Brain microvascular endothelial cell (primary cell): Measurements from ENCODE around the gene RASSF7.

ENCODE experiments used
- DNase-seq: peaks from one replicate; pipeline ENCODE4 v3.0.0-alpha.2; 2020
- H3K27ac ChIP-seq: fragments of 250-450 bp; sonication (Bioruptor Pico); 2 replicates; pipeline ENCODE4 v1.5.1; 2020; ENCODE audit warnings: mild to moderate bottlenecking, moderate library complexity
- H3K27me3 ChIP-seq: fragments of 250-450 bp; sonication (Bioruptor Pico); replicated peaks from 2 replicates; pipeline ENCODE4 v1.5.1; 2020; ENCODE audit warnings: mild to moderate bottlenecking
- H3K36me3 ChIP-seq: fragments of 250-450 bp; sonication (Bioruptor Pico); replicated peaks from 2 replicates; pipeline ENCODE4 v1.5.1; 2020; ENCODE audit warnings: mild to moderate bottlenecking
- H3K4me3 ChIP-seq: 2 replicates; pipeline ENCODE4 v1.5.1; 2011; ENCODE audit warnings: low read depth, mild to moderate bottlenecking, control low read depth, low read length, moderate library complexity
- in situ Hi-C: cut with HindIII; loops from 2 replicates; pipeline ENCODE4 v1.10.0; 2017; ENCODE audit warnings: low sequenced_read_pairs, low pct_ligation_motif_present
- TF ChIP-seq, protein P1 (sequence below): IDR thresholded peaks from 2 replicates; pipeline ENCODE4 v1.5.1; 2011; ENCODE audit warnings: low read depth, mild to moderate bottlenecking, moderate library complexity, low read length, control low read depth, inconsistent platforms; ENCODE audit errors: missing control alignments

Gene RASSF7

DNA sequence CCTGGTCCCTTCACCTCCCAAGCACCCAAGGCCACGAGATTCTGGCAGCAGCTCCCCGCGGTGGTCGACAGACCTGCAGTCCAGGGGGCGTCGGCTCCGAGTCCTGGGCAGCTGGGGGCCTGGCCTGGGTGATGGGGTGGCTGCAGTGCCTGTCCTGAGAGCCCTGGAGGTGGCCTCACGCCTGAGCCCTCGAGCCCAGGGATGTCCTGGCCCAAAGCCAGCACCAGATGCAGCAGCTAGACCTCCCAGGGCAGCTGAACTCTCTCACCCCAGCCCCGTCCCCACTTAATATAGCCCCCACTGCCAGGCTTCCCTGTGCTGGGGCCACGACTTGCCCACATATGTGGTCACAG, 6.8 kb upstream of the RASSF7 start:
- Histone ChIP-seq H3K27me3 (peaks cover 40% of the 10 kb centered on the region), H3K36me3 (no peaks in the 10 kb centered on the region), H3K27ac (no peak overlapping the region), H3K4me3 (no peak overlapping the region)
- in situ Hi-C loops, result no loop called here
- TF ChIP-seq, protein P1, sequence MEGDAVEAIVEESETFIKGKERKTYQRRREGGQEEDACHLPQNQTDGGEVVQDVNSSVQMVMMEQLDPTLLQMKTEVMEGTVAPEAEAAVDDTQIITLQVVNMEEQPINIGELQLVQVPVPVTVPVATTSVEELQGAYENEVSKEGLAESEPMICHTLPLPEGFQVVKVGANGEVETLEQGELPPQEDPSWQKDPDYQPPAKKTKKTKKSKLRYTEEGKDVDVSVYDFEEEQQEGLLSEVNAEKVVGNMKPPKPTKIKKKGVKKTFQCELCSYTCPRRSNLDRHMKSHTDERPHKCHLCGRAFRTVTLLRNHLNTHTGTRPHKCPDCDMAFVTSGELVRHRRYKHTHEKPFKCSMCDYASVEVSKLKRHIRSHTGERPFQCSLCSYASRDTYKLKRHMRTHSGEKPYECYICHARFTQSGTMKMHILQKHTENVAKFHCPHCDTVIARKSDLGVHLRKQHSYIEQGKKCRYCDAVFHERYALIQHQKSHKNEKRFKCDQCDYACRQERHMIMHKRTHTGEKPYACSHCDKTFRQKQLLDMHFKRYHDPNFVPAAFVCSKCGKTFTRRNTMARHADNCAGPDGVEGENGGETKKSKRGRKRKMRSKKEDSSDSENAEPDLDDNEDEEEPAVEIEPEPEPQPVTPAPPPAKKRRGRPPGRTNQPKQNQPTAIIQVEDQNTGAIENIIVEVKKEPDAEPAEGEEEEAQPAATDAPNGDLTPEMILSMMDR, result no peak
- no peak for DNase-seq

DNA sequence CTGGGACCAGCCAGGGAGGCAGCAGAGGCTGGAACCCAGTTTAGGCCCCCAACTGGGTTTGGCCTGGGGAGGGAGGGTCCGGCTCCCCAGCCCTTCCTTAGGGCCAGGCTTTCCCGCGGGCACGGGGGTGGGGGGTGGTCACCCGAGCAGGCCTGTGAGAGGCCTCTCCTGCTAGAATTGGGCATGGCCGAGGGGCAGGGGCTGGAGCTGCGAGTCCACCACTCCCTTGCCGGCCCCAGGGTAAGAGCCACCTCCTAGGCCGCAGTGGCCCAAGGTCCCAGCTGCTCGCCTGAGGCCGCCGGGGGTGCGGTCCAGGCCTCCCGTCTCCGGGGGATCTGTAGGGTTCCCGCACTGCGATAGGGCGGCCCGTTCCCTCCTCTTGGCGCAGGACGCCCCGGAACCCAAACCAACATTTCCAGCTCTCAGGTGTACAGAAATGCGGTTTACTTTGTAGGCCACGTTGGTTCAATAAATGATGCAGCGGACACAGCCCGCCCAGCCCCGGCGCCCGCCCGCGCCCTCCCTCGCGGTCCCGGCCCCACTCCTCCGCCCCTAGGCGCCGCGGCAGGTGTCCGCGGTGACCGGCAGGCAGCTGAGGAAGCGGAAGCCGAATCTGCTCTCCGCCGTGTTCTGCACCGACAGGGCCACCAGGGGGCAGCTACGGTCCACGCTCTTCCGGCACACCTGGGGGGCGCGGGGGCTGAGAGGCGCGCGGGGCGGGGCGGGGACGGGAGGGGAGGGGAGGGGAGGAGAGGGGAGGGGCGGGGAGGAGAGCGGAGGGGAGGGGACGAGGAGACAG, 6.1 kb upstream of the RASSF7 start:
- no peak overlapping the region for H3K27ac ChIP-seq
- peaks cover 40% of the 10 kb centered on the region for H3K27me3 ChIP-seq
- DNase-seq, result no peak
- no peak overlapping the region for H3K4me3 ChIP-seq
- TF ChIP-seq, protein P1, result peak; percentile 67
- in situ Hi-C loops, result no loop called here
- H3K36me3 ChIP-seq, result no peaks in the 10 kb centered on the region

DNA sequence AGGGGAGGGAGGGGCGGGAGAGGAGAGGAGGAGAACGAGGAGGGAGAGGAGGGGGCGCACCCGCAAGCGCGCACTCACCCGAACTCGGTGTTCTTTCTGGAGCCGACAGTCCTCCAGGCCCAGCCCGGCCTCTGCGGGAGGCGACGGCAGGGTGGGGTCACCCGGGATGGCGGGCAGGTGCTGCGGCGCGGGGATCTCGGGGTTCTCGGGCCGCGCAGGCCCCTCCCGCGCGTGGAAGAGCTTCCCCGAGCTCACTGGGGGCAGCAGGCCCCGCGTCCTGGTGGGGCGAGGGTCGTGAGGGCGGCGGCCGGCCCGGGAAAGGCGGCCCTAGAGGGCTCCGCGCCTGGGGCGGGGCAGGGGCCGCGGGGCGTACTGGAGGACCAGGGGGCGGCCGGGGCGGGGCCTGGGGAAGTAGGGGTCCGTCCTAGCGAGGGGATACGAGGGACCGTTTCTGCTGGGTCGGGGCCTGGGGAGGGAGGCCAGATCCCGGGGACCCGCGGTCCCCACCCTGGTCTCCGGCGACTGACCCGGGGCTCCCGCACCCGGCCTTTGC, 5.5 kb upstream of the RASSF7 start:
- no peak overlapping the region for H3K4me3 ChIP-seq
- TF ChIP-seq, protein P1, result no peak
- H3K27me3 ChIP-seq, result peaks cover 40% of the 10 kb centered on the region
- in situ Hi-C loops, result no loop called here
- no peak overlapping the region for H3K27ac ChIP-seq
- no peak for DNase-seq
- H3K36me3 ChIP-seq, result no peaks in the 10 kb centered on the region

DNA sequence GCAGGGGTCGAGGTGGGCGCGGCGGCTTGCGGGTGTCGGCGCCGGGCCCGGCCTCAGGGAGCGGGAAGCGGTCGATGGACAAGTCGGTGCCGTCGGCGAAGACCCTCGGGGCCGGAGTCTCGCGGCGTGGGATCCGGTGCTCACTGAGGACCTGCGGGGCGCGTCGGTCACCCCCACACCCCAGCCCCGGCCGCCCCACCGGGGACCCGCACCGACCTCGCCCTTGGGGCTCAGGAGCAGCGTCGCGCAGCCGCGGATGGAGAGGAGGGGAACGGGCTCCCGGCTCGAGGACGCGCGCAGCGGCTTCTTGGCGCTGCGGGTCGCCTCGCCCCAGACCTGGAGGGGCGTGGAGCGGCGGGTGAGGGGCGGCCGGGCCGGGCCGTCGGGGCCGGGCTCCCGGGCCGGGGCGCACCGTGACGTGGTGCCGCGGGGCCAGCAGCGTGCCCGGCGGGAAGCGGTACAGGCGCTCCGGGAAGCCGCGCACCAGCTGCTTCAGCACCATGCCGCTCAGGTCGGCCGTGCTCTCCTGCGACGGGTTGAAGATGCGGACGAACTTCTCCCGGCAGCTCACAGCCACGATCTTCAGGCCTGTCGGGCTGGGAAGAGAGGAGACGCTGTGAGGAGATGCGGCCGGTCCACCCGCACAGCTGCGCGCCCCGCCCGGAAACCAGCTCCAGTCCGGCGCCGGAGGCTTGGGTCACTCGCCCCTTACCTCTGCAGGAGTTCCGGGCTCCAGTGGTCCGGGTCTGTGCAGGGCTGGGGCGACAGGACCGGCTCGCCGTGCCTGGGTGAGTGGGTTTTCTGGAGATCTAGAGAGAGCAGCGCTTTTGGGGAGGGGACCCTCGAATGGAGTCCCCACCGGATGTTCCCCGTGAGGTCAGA, 4.7 kb upstream of the RASSF7 start:
- peaks cover 40% of the 10 kb centered on the region for H3K27me3 ChIP-seq
- no peak overlapping the region for H3K4me3 ChIP-seq

DNA sequence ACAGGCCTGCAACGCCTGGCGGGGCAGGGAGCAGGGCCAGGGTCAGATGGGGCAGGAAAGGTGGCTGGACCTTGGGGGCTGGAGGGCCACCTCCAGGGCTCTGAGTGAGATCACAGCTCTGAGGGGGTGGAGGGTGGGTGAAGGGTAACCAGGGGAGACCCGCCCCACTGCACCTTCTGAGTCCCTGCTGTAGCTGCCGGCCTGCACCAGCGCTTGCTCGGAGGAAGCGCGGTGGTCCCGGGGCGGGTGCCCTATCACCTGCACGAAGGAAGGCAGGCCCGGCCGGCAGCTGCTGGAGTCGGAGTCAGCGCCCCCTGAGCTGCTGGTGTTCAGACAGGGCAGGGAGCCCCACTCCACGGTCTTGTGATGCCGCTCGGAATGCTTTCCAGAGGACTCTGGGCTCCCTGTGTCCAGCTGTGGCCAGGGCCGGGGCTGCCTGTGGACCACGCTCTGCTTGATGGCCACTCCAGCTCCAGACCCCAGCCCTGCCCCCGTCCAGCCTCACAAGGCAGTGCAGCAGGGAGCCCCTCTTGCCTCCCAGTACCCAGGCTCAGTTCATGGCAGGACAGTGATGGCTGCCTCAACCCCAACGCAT, 4.0 kb upstream of the RASSF7 start:
- Histone ChIP-seq H3K27ac (no peak overlapping the region), H3K36me3 (no peaks in the 10 kb centered on the region), H3K27me3 (peaks cover 40% of the 10 kb centered on the region), H3K4me3 (no peak overlapping the region)
- no peak for DNase-seq
- in situ Hi-C loops, result no loop called here
- TF ChIP-seq, protein P1, result no peak

More for the DNA sequence above, 4.7 kb upstream of the RASSF7 start:
- TF ChIP-seq, protein P1, result no peak
- H3K27ac ChIP-seq, result no peak overlapping the region
- no peak for DNase-seq
- H3K36me3 ChIP-seq, result no peaks in the 10 kb centered on the region
- in situ Hi-C loops, result no loop called here
